Left lung (tissue), 10 donors: Measurements from ENCODE around the gene SLC22A4. TPM values are rescaled to one million over a fixed set of nuclear protein-coding genes. Genes with fewer than 3 reads are reported as not detected.

Source experiments
- ATAC-seq: fragments of 200-7000 bp; cut with Tn5 transposase; one replicate; pipeline ENCODE4 v1.9.1; 2020; ENCODE audit warnings: moderate library complexity
- DNase-seq, 4 donors: peaks; one replicate each; pipeline ENCODE4 v3.0.0-alpha.2; 2013 to 2020
- H3K27ac ChIP-seq, 2 donors: fragments of 200-600 bp; sonication (generic) in 1 of 2; one replicate each; pipeline versions ENCODE4 v1.5.0 to v1.8.0; 2020 to 2021
- H3K27me3 ChIP-seq, 2 donors: fragments of 200-600 bp; sonication (generic) in 1 of 2; one replicate each; pipeline versions ENCODE4 v1.5.0 to v1.8.0; 2020 to 2021
- H3K36me3 ChIP-seq, 2 donors: fragments of 200-600 bp; sonication (generic) in 1 of 2; one replicate each; pipeline versions ENCODE4 v1.5.0 to v1.8.0; 2020 to 2021
- H3K4me1 ChIP-seq, 2 donors: fragments of 200-600 bp; one replicate each; pipeline ENCODE4 v1.8.0; 2021
- H3K4me3 ChIP-seq, 2 donors: fragments of 200-600 bp; sonication (generic) in 1 of 2; one replicate each; pipeline versions ENCODE4 v1.5.0 to v1.8.0; 2020 to 2021; ENCODE audit warnings: mild to moderate bottlenecking in 1 of 2
- H3K9me3 ChIP-seq, 2 donors: fragments of 200-600 bp; sonication (generic) in 1 of 2; one replicate each; pipeline versions ENCODE4 v1.5.0 to v1.8.0; 2020 to 2021
- CTCF ChIP-seq, 2 donors: fragments of 200-600 bp; sonication (generic) in 1 of 2; IDR thresholded peaks; one replicate each; pipeline versions ENCODE4 v1.5.0 to v1.8.0; 2021; ENCODE audit warnings: antibody characterized with exemption in 2 of 2
- intact Hi-C, 2 donors: fragments of 100-400 bp; cut with DNase I; formaldehyde crosslinking; loops; one replicate each; pipeline versions ENCODE4 v1.11.2 to v1.14.2; 2022
- polyA plus RNA-seq, 6 donors: library from polyadenylated mRNA; unstranded; fragments of 120-200 nt; gene quantifications; one replicate each; pipeline ENCODE4 v1.2.1, GENCODE V29; 2013; ENCODE audit not compliant: insufficient read length in 6 of 6
- total RNA-seq, 2 donors: library from RNA; stranded (reverse); fragmentation: NEBNext Ultra II Directional; extraction: Animal tissue kit (Norgen Biotek cat#: 25700); gene quantifications; one replicate each; pipeline ENCODE4 v1.2.1, GENCODE V29; 2021
- donor health status: DM: no; HTN: yes; CAD: no.
- donor health status: DM: no; HTN: no; CAD: no.

Gene SLC22A4
- total and polyA plus RNA-seq, 8 donors = 1.0 to 10.3 (median 3.4) TPM

GRCh38 chr5:132376694-132377641 is 82.8 kb downstream of the SLC22A4 start:
- ATAC-seq (no peak), DNase-seq (no peak)
- intact Hi-C loops = no loop called here
- Histone ChIP-seq H3K4me1 (peaks cover 0 to 6% of the 10 kb centered on the region in 2 donors), H3K27me3 (no peaks in the 10 kb centered on the region), H3K9me3 (no peaks in the 10 kb centered on the region), H3K36me3 (no peaks in the 10 kb centered on the region), H3K27ac (no peak overlapping the region), H3K4me3 (no peak overlapping the region)
- TF ChIP-seq CTCF (IDR thresholded peaks at IDR 0.05) = no peak

- intact Hi-C loops = no loop called here
- Histone ChIP-seq H3K27me3 (no peaks in the 10 kb centered on the region), H3K4me1 (no peaks in the 10 kb centered on the region), H3K4me3 (no peak overlapping the region), H3K9me3 (no peaks in the 10 kb centered on the region), H3K36me3 (no peaks in the 10 kb centered on the region), H3K27ac (no peak overlapping the region)
- ATAC-seq = no peak
- TF ChIP-seq CTCF (IDR thresholded peaks at IDR 0.05) = no peak
- DNase-seq = no peak
These were observed 83.5 kb downstream of the SLC22A4 start for GRCh38 chr5:132377738-132378137.

GRCh38 chr5:132378580-132378979 is 84.4 kb downstream of the SLC22A4 start:
- intact Hi-C loops = no loop called here
- no peaks in the 10 kb centered on the region for H3K9me3 ChIP-seq
- no peaks in the 10 kb centered on the region for H3K27me3 ChIP-seq
- no peak for ATAC-seq
- H3K27ac ChIP-seq = no peak overlapping the region
- no peaks in the 10 kb centered on the region for H3K36me3 ChIP-seq
- DNase-seq = no peak
- H3K4me1 ChIP-seq = no peaks in the 10 kb centered on the region
- no peak for TF ChIP-seq CTCF (IDR thresholded peaks at IDR 0.05)
- no peak overlapping the region for H3K4me3 ChIP-seq

GRCh38 chr5:132380047-132380446 is 85.9 kb downstream of the SLC22A4 start:
- intact Hi-C loops = loop anchor here in 1 of 2 donors (5.0 kb wide), 1 partner anchor 437 kb away; no protein-coding TSS in a partner anchor
- TF ChIP-seq CTCF (IDR thresholded peaks at IDR 0.05) = no peak
- no peaks in the 10 kb centered on the region for H3K27me3 ChIP-seq
- H3K4me1 ChIP-seq = peaks cover 0 to 2% of the 10 kb centered on the region in 2 donors
- no peak overlapping the region for H3K27ac ChIP-seq
- no peak for ATAC-seq
- DNase-seq = no peak
- no peak overlapping the region for H3K4me3 ChIP-seq
- no peaks in the 10 kb centered on the region for H3K9me3 ChIP-seq
- peaks cover 0 to 7% of the 10 kb centered on the region in 2 donors for H3K36me3 ChIP-seq

- no peak for TF ChIP-seq CTCF (IDR thresholded peaks at IDR 0.05)
- peaks cover 3 to 9% of the 10 kb centered on the region in 2 donors for H3K4me1 ChIP-seq
- intact Hi-C loops = loop anchor here in 1 of 2 donors (5.0 kb wide), 1 partner anchor 437 kb away; no protein-coding TSS in a partner anchor
- H3K36me3 ChIP-seq = peaks cover 0 to 7% of the 10 kb centered on the region in 2 donors
- ATAC-seq (no peak), DNase-seq (no peak)
- H3K9me3 ChIP-seq = no peaks in the 10 kb centered on the region
- H3K27me3 ChIP-seq = no peaks in the 10 kb centered on the region
- H3K27ac ChIP-seq = no peak overlapping the region
- no peak overlapping the region for H3K4me3 ChIP-seq
These were observed 86.5 kb downstream of the SLC22A4 start for GRCh38 chr5:132380741-132381140.
